Mesendoderm (in vitro differentiated cells): ENCODE results near the gene ADGRF3.
"Not testable (repeated sequence)": the region's sequence is repeated elsewhere in the genome, so short reads cannot be mapped to it uniquely, and the experiment has no call there.

ENCODE experiments used
- DNase-seq: peaks from one replicate; pipeline ENCODE4 v3.0.0; 2013
- H2AK5ac ChIP-seq: 2 replicates; pipeline ENCODE4 v1.6.1; 2013; ENCODE audit warnings: low read length, inconsistent platforms
- H2BK120ac ChIP-seq: 2 replicates; pipeline ENCODE4 v1.6.1; 2013; ENCODE audit warnings: low read depth, mild to moderate bottlenecking, low read length, moderate library complexity, mixed read lengths
- H2BK15ac ChIP-seq: replicated peaks from 2 replicates; pipeline ENCODE4 v1.6.1; 2013; ENCODE audit warnings: low read depth, mild to moderate bottlenecking, moderate library complexity
- H2BK5ac ChIP-seq: 2 replicates; pipeline ENCODE4 v1.6.1; 2013; ENCODE audit warnings: low read length, inconsistent platforms
- H3K18ac ChIP-seq: 2 replicates; pipeline ENCODE4 v1.6.1; 2013; ENCODE audit warnings: mild to moderate bottlenecking, low read length, mixed read lengths
- H3K23ac ChIP-seq: one replicate; pipeline ENCODE4 v1.6.1; 2013; ENCODE audit warnings: low read length
- H3K27ac ChIP-seq: 2 replicates; pipeline ENCODE4 v1.5.1; 2013; ENCODE audit warnings: low read depth, mild to moderate bottlenecking, inconsistent platforms, low read length, moderate library complexity
- H3K27me3 ChIP-seq: 2 replicates; pipeline ENCODE4 v1.6.1; 2013; ENCODE audit warnings: low read length, control low read depth, mild to moderate bottlenecking, inconsistent platforms; ENCODE audit not compliant: insufficient read depth, poor library complexity
- H3K36me3 ChIP-seq: 2 replicates; pipeline ENCODE4 v1.6.1; 2013; ENCODE audit warnings: low read length, inconsistent platforms; ENCODE audit not compliant: control insufficient read depth, insufficient read depth
- H3K4ac ChIP-seq: one replicate; pipeline ENCODE4 v1.6.1; 2013; ENCODE audit warnings: low read depth, mild to moderate bottlenecking, low read length, moderate library complexity
- H3K4me1 ChIP-seq: 2 replicates; pipeline ENCODE4 v1.6.1; 2013; ENCODE audit warnings: low read depth, low read length, inconsistent platforms; ENCODE audit not compliant: control insufficient read depth
- H3K4me2 ChIP-seq: 2 replicates; pipeline ENCODE4 v1.6.1; 2013; ENCODE audit warnings: low read length
- H3K4me3 ChIP-seq: 2 replicates; pipeline ENCODE4 v1.5.1; 2013; ENCODE audit warnings: mild to moderate bottlenecking, low read length
- H3K56ac ChIP-seq: one replicate; pipeline ENCODE4 v1.6.1; 2013; ENCODE audit warnings: low read length
- H3K79me1 ChIP-seq: 2 replicates; pipeline ENCODE4 v1.6.1; 2013; ENCODE audit warnings: low read length, inconsistent platforms
- H3K79me2 ChIP-seq: 2 replicates; pipeline ENCODE4 v1.6.1; 2013; ENCODE audit warnings: mild to moderate bottlenecking, low read length; ENCODE audit not compliant: control insufficient read depth, insufficient read depth
- H3K9ac ChIP-seq: 2 replicates; pipeline ENCODE4 v1.6.1; 2013; ENCODE audit warnings: low read length, inconsistent platforms
- H4K5ac ChIP-seq: one replicate; pipeline ENCODE4 v1.6.1; 2013; ENCODE audit warnings: low read length
- H4K8ac ChIP-seq: one replicate; pipeline ENCODE4 v1.6.1; 2013; ENCODE audit warnings: low read depth, mild to moderate bottlenecking, control low read depth, low read length, moderate library complexity
- WGBS: extraction: QIAGEN DNeasy Blood & Tissue Kit; methylation state at CpG from one replicate; pipeline ENCODE4 v1.1.7; 2013; ENCODE audit warnings: low lambda C conversion rate, missing lambda C conversion rate; ENCODE audit not compliant: insufficient coverage; ENCODE audit errors: extremely low coverage; 5-methylcytosine and 5-hydroxymethylcytosine counted together

The ADGRF3 gene

DNA sequence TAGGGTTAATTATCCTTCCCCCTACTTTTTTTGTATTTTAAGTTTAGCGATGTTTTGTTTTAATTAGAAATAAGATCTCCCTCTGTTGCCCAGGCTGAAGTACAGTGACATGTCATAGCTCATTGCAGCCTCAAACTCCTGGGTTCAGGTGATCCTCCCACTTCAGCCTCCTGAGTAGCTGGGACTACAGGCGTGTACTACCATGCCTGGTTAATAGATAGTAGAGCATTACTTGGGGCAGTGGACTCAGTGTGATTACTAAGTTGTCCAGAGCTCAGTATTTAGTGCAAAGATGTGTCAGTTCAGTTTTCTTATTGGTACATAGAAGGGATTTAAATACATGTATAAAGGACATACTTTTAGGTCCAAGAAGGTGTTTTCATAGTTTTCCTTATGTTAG lies 9.5 kb upstream of the ADGRF3 start:
- no peak overlapping the region for H3K4me2 ChIP-seq
- no peak overlapping the region for H2AK5ac ChIP-seq
- no peak overlapping the region for H3K56ac ChIP-seq
- no peak overlapping the region for H4K8ac ChIP-seq
- H3K79me2 ChIP-seq = peaks cover 68% of the 10 kb centered on the region
- H2BK5ac ChIP-seq = no peak overlapping the region
- H2BK15ac ChIP-seq = no peak overlapping the region
- H3K4me1 ChIP-seq = peaks cover 9% of the 10 kb centered on the region
- H3K27ac ChIP-seq = no peak overlapping the region
- no CpG with 5 or more reads among the region's 2 CpGs for WGBS
- H3K79me1 ChIP-seq = peaks cover 26% of the 10 kb centered on the region
- no peak overlapping the region for H3K9ac ChIP-seq
- no peaks in the 10 kb centered on the region for H3K36me3 ChIP-seq
- H2BK120ac ChIP-seq = no peak overlapping the region
- no peak for DNase-seq
- H3K18ac ChIP-seq = no peak overlapping the region
- no peak overlapping the region for H4K5ac ChIP-seq
- H3K4ac ChIP-seq = no peak overlapping the region
- H3K23ac ChIP-seq = no peak overlapping the region
- no peak overlapping the region for H3K4me3 ChIP-seq
- no peaks in the 10 kb centered on the region for H3K27me3 ChIP-seq

- Histone ChIP-seq H2AK5ac (no peak overlapping the region), H3K27ac (no peak overlapping the region), H2BK15ac (no peak overlapping the region), H3K23ac (no peak overlapping the region), H3K4me3 (no peak overlapping the region), H3K79me1 (peaks cover 25% of the 10 kb centered on the region), H4K5ac (no peak overlapping the region), H3K4ac (no peak overlapping the region), H3K4me2 (no peak overlapping the region), H4K8ac (no peak overlapping the region), H2BK120ac (no peak overlapping the region), H3K4me1 (peaks cover 9% of the 10 kb centered on the region), H3K27me3 (no peaks in the 10 kb centered on the region), H3K79me2 (peaks cover 66% of the 10 kb centered on the region), H3K18ac (no peak overlapping the region), H2BK5ac (no peak overlapping the region), H3K56ac (no peak overlapping the region), H3K36me3 (no peaks in the 10 kb centered on the region), H3K9ac (peak overlapping the region; percentile 5)
- DNase-seq = peak; percentile 95
- no CpG with 5 or more reads among the region's 9 CpGs for WGBS
Observed at GRCh38 chr2:26355038-26355995, 8.7 kb upstream of the ADGRF3 start.

GRCh38 chr2:26354469-26354868 lies 7.9 kb upstream of the ADGRF3 start:
- H2BK15ac ChIP-seq, H2BK120ac ChIP-seq, H3K27me3 ChIP-seq, H2AK5ac ChIP-seq, H3K56ac ChIP-seq, H3K23ac ChIP-seq, H3K9ac ChIP-seq, H3K4me1 ChIP-seq, H3K27ac ChIP-seq, H3K18ac ChIP-seq, H4K5ac ChIP-seq, H4K8ac ChIP-seq, H3K4ac ChIP-seq, H3K4me2 ChIP-seq, DNase-seq, H3K4me3 ChIP-seq, H2BK5ac ChIP-seq, H3K36me3 ChIP-seq: not testable (repeated sequence)
- Histone ChIP-seq H3K79me1 (peaks cover 22% of the 10 kb centered on the region), H3K79me2 (peaks cover 62% of the 10 kb centered on the region)
- WGBS = no CpG with 5 or more reads among the region's 16 CpGs

DNA sequence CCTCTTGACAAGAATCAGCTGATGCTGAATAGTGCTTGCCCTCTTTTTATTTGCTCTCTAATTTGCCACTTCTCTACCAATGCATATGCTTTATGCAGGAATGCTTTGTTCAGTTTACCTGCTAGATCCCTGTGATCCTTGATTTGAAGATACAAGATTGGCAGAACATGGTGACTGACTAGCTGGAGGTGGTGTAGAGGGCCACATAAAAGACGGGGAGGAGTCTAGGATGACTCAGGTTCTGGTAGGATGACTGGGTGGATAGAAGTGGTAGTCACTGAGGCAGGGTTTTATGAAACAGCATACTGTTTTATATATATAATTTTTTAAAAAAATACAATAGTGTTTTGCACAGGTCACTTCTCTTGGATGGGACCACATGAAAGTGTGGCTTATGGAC lies 6.3 kb upstream of the ADGRF3 start:
- H3K4me2 ChIP-seq = no peak overlapping the region
- no peak overlapping the region for H2BK5ac ChIP-seq
- no CpG with 5 or more reads among the region's 1 CpG for WGBS
- H3K79me2 ChIP-seq = peaks cover 64% of the 10 kb centered on the region
- H3K36me3 ChIP-seq = no peaks in the 10 kb centered on the region
- H3K79me1 ChIP-seq = peaks cover 22% of the 10 kb centered on the region
- no peak overlapping the region for H3K56ac ChIP-seq
- H3K23ac ChIP-seq = no peak overlapping the region
- H3K27ac ChIP-seq = no peak overlapping the region
- no peak overlapping the region for H4K5ac ChIP-seq
- DNase-seq = no peak
- no peaks in the 10 kb centered on the region for H3K27me3 ChIP-seq
- no peak overlapping the region for H3K4ac ChIP-seq
- H2BK120ac ChIP-seq = no peak overlapping the region
- no peak overlapping the region for H2AK5ac ChIP-seq
- no peak overlapping the region for H3K9ac ChIP-seq
- H2BK15ac ChIP-seq = no peak overlapping the region
- no peak overlapping the region for H3K4me3 ChIP-seq
- H3K4me1 ChIP-seq = peaks cover 6% of the 10 kb centered on the region
- no peak overlapping the region for H3K18ac ChIP-seq
- H4K8ac ChIP-seq = no peak overlapping the region

- DNase-seq = no peak
- H3K36me3 ChIP-seq = no peaks in the 10 kb centered on the region
- H2AK5ac ChIP-seq = no peak overlapping the region
- no peak overlapping the region for H3K18ac ChIP-seq
- H3K79me2 ChIP-seq = peaks cover 63% of the 10 kb centered on the region
- H3K4me3 ChIP-seq = no peak overlapping the region
- WGBS = no CpG with 5 or more reads among the region's 10 CpGs
- peak overlapping the region; percentile 7 for H3K56ac ChIP-seq
- peaks cover 16% of the 10 kb centered on the region for H3K79me1 ChIP-seq
- no peaks in the 10 kb centered on the region for H3K27me3 ChIP-seq
- H2BK15ac ChIP-seq = no peak overlapping the region
- no peak overlapping the region for H3K4me2 ChIP-seq
- H3K9ac ChIP-seq = no peak overlapping the region
- H3K4me1 ChIP-seq = peaks cover 6% of the 10 kb centered on the region
- no peak overlapping the region for H2BK5ac ChIP-seq
- H3K23ac ChIP-seq = no peak overlapping the region
- H4K8ac ChIP-seq = no peak overlapping the region
- H3K27ac ChIP-seq = no peak overlapping the region
- no peak overlapping the region for H2BK120ac ChIP-seq
- H3K4ac ChIP-seq = no peak overlapping the region
- no peak overlapping the region for H4K5ac ChIP-seq
Observed at GRCh38 chr2:26351375-26352090, 4.9 kb upstream of the ADGRF3 start.
